IPS DF 6.9 (cell line): Measurements from ENCODE around the gene NPTX1.

Source experiments
- DNase-seq: peaks from one replicate; pipeline ENCODE4 v3.0.0-alpha.2; 2013; ENCODE audit warnings: low read depth, low spot score
- H3K27ac ChIP-seq: one replicate; pipeline ENCODE4 v1.5.1; 2013; ENCODE audit warnings: low read length, control low read depth
- H3K27me3 ChIP-seq: 2 replicates; pipeline ENCODE4 v1.6.1; 2013; ENCODE audit warnings: mild to moderate bottlenecking, low read length; ENCODE audit not compliant: control insufficient read depth, insufficient read depth
- H3K36me3 ChIP-seq: 2 replicates; pipeline ENCODE4 v1.6.1; 2013; ENCODE audit warnings: low read length; ENCODE audit not compliant: control insufficient read depth, insufficient read depth
- H3K4me1 ChIP-seq: 2 replicates; pipeline ENCODE4 v1.6.1; 2013; ENCODE audit warnings: low read length; ENCODE audit not compliant: control insufficient read depth, insufficient read depth
- H3K4me3 ChIP-seq: 2 replicates; pipeline ENCODE4 v1.5.1; 2013; ENCODE audit warnings: mild to moderate bottlenecking, low read length
- H3K9me3 ChIP-seq: 2 replicates; pipeline ENCODE4 v1.6.1; 2013; ENCODE audit warnings: low read length, inconsistent platforms; ENCODE audit not compliant: control insufficient read depth, insufficient read depth
- WGBS: extraction: QIAGEN DNeasy Blood & Tissue Kit; methylation state at CpG from one replicate; pipeline ENCODE4 v1.1.7; 2013; ENCODE audit warnings: mixed read lengths, missing lambda C conversion rate; ENCODE audit not compliant: insufficient read length, insufficient coverage; 5-methylcytosine and 5-hydroxymethylcytosine counted together

NPTX1 gene

GRCh38 chr17:80451104-80451775, 25.2 kb downstream of the NPTX1 start:
- H3K27me3 ChIP-seq: no peaks in the 10 kb centered on the region
- no peaks in the 10 kb centered on the region for H3K36me3 ChIP-seq
- no peak overlapping the region for H3K27ac ChIP-seq
- DNase-seq: no peak
- no peak overlapping the region for H3K4me3 ChIP-seq
- no peaks in the 10 kb centered on the region for H3K9me3 ChIP-seq
- 0 out of 2 replicates have a peak, but pooled peaks cover 2% of the 10 kb centered on the region for H3K4me1 ChIP-seq
- no CpG with 5 or more reads among the region's 9 CpGs for WGBS

GRCh38 chr17:80449930-80450576, 26.4 kb downstream of the NPTX1 start:
- H3K27me3 ChIP-seq: no peaks in the 10 kb centered on the region
- H3K36me3 ChIP-seq: no peaks in the 10 kb centered on the region
- H3K4me3 ChIP-seq: no peak overlapping the region
- H3K4me1 ChIP-seq: no peaks in the 10 kb centered on the region
- no peaks in the 10 kb centered on the region for H3K9me3 ChIP-seq
- H3K27ac ChIP-seq: no peak overlapping the region
- DNase-seq: no peak
- no CpG with 5 or more reads among the region's 18 CpGs for WGBS

GRCh38 chr17:80449194-80449929, 27.0 kb downstream of the NPTX1 start:
- Histone ChIP-seq H3K27ac (no peak overlapping the region), H3K27me3 (no peaks in the 10 kb centered on the region), H3K36me3 (no peaks in the 10 kb centered on the region), H3K4me3 (no peak overlapping the region), H3K4me1 (no peaks in the 10 kb centered on the region), H3K9me3 (no peaks in the 10 kb centered on the region)
- no peak for DNase-seq
- no CpG with 5 or more reads among the region's 27 CpGs for WGBS

- no peak overlapping the region for H3K27ac ChIP-seq
- H3K4me1 ChIP-seq: no peaks in the 10 kb centered on the region
- no CpG with 5 or more reads among the region's 4 CpGs for WGBS
- no peak for DNase-seq
- no peaks in the 10 kb centered on the region for H3K9me3 ChIP-seq
- no peaks in the 10 kb centered on the region for H3K27me3 ChIP-seq
- no peaks in the 10 kb centered on the region for H3K36me3 ChIP-seq
- H3K4me3 ChIP-seq: no peak overlapping the region; the same call in 1 of the 2 replicates
Measured at GRCh38 chr17:80447790-80448189, 28.6 kb downstream of the NPTX1 start.

GRCh38 chr17:80446645-80447405, 29.6 kb downstream of the NPTX1 start:
- Histone ChIP-seq H3K4me3 (no peak overlapping the region), H3K4me1 (no peaks in the 10 kb centered on the region), H3K27me3 (no peaks in the 10 kb centered on the region), H3K9me3 (no peaks in the 10 kb centered on the region), H3K36me3 (no peaks in the 10 kb centered on the region), H3K27ac (no peak overlapping the region)
- WGBS: no CpG with 5 or more reads among the region's 12 CpGs
- no peak for DNase-seq

- no CpG with 5 or more reads among the region's 10 CpGs for WGBS
- Histone ChIP-seq H3K4me3 (no peak overlapping the region), H3K9me3 (no peaks in the 10 kb centered on the region), H3K27me3 (no peaks in the 10 kb centered on the region), H3K27ac (no peak overlapping the region), H3K36me3 (no peaks in the 10 kb centered on the region), H3K4me1 (peaks cover 1% of the 10 kb centered on the region; the same call in 1 of the 2 replicates)
- DNase-seq: no peak
Measured at GRCh38 chr17:80445726-80446110, 30.7 kb downstream of the NPTX1 start.

- H3K4me1 ChIP-seq: peaks cover 1% of the 10 kb centered on the region; the same call in 1 of the 2 replicates
- no peak overlapping the region for H3K4me3 ChIP-seq
- H3K27me3 ChIP-seq: no peaks in the 10 kb centered on the region
- H3K9me3 ChIP-seq: no peaks in the 10 kb centered on the region
- H3K27ac ChIP-seq: no peak overlapping the region
- no peak for DNase-seq
- no peaks in the 10 kb centered on the region for H3K36me3 ChIP-seq
- no CpG with 5 or more reads among the region's 26 CpGs for WGBS
Measured at GRCh38 chr17:80445007-80445725, 31.2 kb downstream of the NPTX1 start.

GRCh38 chr17:80444644-80444979, 31.8 kb downstream of the NPTX1 start:
- DNase-seq: no peak
- no CpG with 5 or more reads among the region's 6 CpGs for WGBS
- H3K27me3 ChIP-seq: no peaks in the 10 kb centered on the region
- no peaks in the 10 kb centered on the region for H3K36me3 ChIP-seq
- no peak overlapping the region for H3K27ac ChIP-seq
- no peaks in the 10 kb centered on the region for H3K9me3 ChIP-seq
- H3K4me3 ChIP-seq: no peak overlapping the region
- peaks cover 1% of the 10 kb centered on the region; the same call in 1 of the 2 replicates for H3K4me1 ChIP-seq

GRCh38 chr17:80443916-80444643, 32.3 kb downstream of the NPTX1 start:
- no peak for DNase-seq
- Histone ChIP-seq H3K9me3 (no peaks in the 10 kb centered on the region), H3K27ac (no peak overlapping the region), H3K4me1 (peaks cover 1% of the 10 kb centered on the region; the same call in 1 of the 2 replicates), H3K36me3 (no peaks in the 10 kb centered on the region), H3K27me3 (no peaks in the 10 kb centered on the region), H3K4me3 (no peak overlapping the region)
- WGBS: no CpG with 5 or more reads among the region's 31 CpGs
